ENCODE data around the gene TMEM86B. TPM values are rescaled to one million over a fixed set of nuclear protein-coding genes. Genes with fewer than 3 reads are reported as not detected.

Gene TMEM86B
- total and polyA plus RNA-seq, 8 donors, result 1.0 to 27.3 (median 1.6) TPM

- no peak for FAIRE-seq
Measured at GRCh38 chr19:55249841-55250240, 21.3 kb upstream of the TMEM86B start.

GRCh38 chr19:55248704-55249103 lies 20.1 kb upstream of the TMEM86B start:
- H3K9me3 ChIP-seq, result no peaks in the 10 kb centered on the region
- WGBS, 2 donors, result 79 to 91% methylated on average over 9 of the region's 9 CpGs
- no peak for FAIRE-seq
- no peak for ATAC-seq
- no peak overlapping the region for H3K27ac ChIP-seq
- DNase-seq, result no peak
- no peak for TF ChIP-seq CTCF (IDR thresholded peaks at IDR 0.05)
- H3K4me3 ChIP-seq, result no peak overlapping the region
- H3K4me1 ChIP-seq, result peaks cover 0 to 2% (median 0%) of the 10 kb centered on the region in 3 donors
- H3K36me3 ChIP-seq, result peaks cover 0 to 24% (median 10%) of the 10 kb centered on the region in 3 donors
- intact Hi-C loops (cut with DNase I), result no loop called here
- H3K27me3 ChIP-seq, result no peaks in the 10 kb centered on the region

More at GRCh38 chr19:55249841-55250240, 21.3 kb upstream of the TMEM86B start:
- 92 to 93% methylated on average over 11 of the region's 11 CpGs for WGBS, 2 donors
- no peak for TF ChIP-seq CTCF (IDR thresholded peaks at IDR 0.05)
- no peak overlapping the region for H3K27ac ChIP-seq
- no peak overlapping the region for H3K4me3 ChIP-seq
- peaks cover 0 to 12% (median under 1%) of the 10 kb centered on the region in 3 donors for H3K36me3 ChIP-seq
- no peak for DNase-seq
- no peaks in the 10 kb centered on the region for H3K27me3 ChIP-seq
- no peak for ATAC-seq
- peaks cover 0 to 5% (median 0%) of the 10 kb centered on the region in 3 donors for H3K4me1 ChIP-seq
- intact Hi-C loops (cut with DNase I), result no loop called here
- H3K9me3 ChIP-seq, result no peaks in the 10 kb centered on the region

- no peaks in the 10 kb centered on the region for H3K9me3 ChIP-seq
- no peak overlapping the region for H3K4me3 ChIP-seq
- no peak overlapping the region for H3K27ac ChIP-seq
- DNase-seq (no peak), FAIRE-seq (no peak), ATAC-seq (no peak)
- intact Hi-C loops (cut with DNase I), result no loop called here
- no peaks in the 10 kb centered on the region for H3K4me1 ChIP-seq
- 76 to 80% methylated on average over 10 of the region's 10 CpGs for WGBS, 2 donors
- peaks cover 0 to 28% (median 10%) of the 10 kb centered on the region in 3 donors for H3K36me3 ChIP-seq
- TF ChIP-seq CTCF (IDR thresholded peaks at IDR 0.05), result no peak
- H3K27me3 ChIP-seq, result no peaks in the 10 kb centered on the region
Measured at GRCh38 chr19:55248166-55248675, 19.7 kb upstream of the TMEM86B start.

- H3K27me3 ChIP-seq, result no peaks in the 10 kb centered on the region
- H3K9me3 ChIP-seq, result no peaks in the 10 kb centered on the region
- no peaks in the 10 kb centered on the region for H3K4me1 ChIP-seq
- WGBS, 2 donors, result 71 to 75% methylated on average over 10 of the region's 10 CpGs
- FAIRE-seq (no peak), DNase-seq (no peak), ATAC-seq (peak in 3 of 4 donors; percentile 69 to 71 (median 69))
- H3K4me3 ChIP-seq, result no peak overlapping the region
- H3K36me3 ChIP-seq, result peaks cover 0 to 32% (median 10%) of the 10 kb centered on the region in 3 donors
- H3K27ac ChIP-seq, result no peak overlapping the region
- TF ChIP-seq CTCF (IDR thresholded peaks at IDR 0.05), result no peak
- intact Hi-C loops (cut with DNase I), result no loop called here
Measured at GRCh38 chr19:55247621-55248099, 19.1 kb upstream of the TMEM86B start.
